GM12878 (cell line): ENCODE measurements around the gene TLL1. TPM values are rescaled to one million over a fixed set of nuclear protein-coding genes. Genes with fewer than 3 reads are reported as not detected.

ENCODE experiments used
- ATAC-seq: fragments of 200-7000 bp; cut with Tn5 transposase; 3 replicates; pipeline ENCODE4 v1.9.1; 2020; ENCODE audit warnings: mild to moderate bottlenecking, moderate library complexity
- BruUV-seq: library from RNA; stranded (reverse); fragments of 400-500 nt; replicated peaks from 2 replicates; lab custom pipeline; 2021; lab: Mats Ljungman, UMichigan
- CTCF ChIA-PET: fragments of 300-600 bp; sonication (Branson Sonifier 250); formaldehyde crosslinking; extraction: SDS; loops from one replicate; lab custom pipeline; 2021; ENCODE audit warnings: inconsistent platforms; lab: Yijun Ruan, JAX
- POLR2A ChIA-PET: fragments of 350-600 bp; formaldehyde crosslinking; extraction: SDS; loops from one replicate; lab custom pipeline; 2021; ENCODE audit warnings: inconsistent platforms; lab: Charles Lee
- RAD21 ChIA-PET: fragments of 300-600 bp; sonication (Branson Sonifier 250); formaldehyde crosslinking; loops from one replicate; lab custom pipeline; 2023; ENCODE audit warnings: antibody characterized with exemption; ENCODE audit not compliant: unreplicated experiment; lab: Charles Lee
- SMC1A ChIA-PET: fragments of 300-600 bp; sonication (Branson Sonifier 250); formaldehyde crosslinking; loops from one replicate; lab custom pipeline; 2023; ENCODE audit not compliant: unreplicated experiment, uncharacterized antibody; lab: Charles Lee
- DNase-seq: peaks from one replicate; pipeline ENCODE4 v3.0.0-alpha.2; 2011; ENCODE audit warnings: low read depth, low spot score
- FAIRE-seq: peaks from 3 replicates; lab custom pipeline; 2011; peaks lifted over from hg19 to GRCh38; lab: Jason Lieb, UNC
- H2AFZ ChIP-seq: 2 replicates; pipeline ENCODE4 v1.6.0; 2011; ENCODE audit warnings: low read depth, low read length, control low read depth; ENCODE audit not compliant: control insufficient read depth
- H3K27ac ChIP-seq: 2 replicates; pipeline ENCODE4 v1.5.1; 2011; ENCODE audit warnings: control low read depth; ENCODE audit not compliant: control insufficient read depth, insufficient read depth
- H3K27me3 ChIP-seq, 2 experiments: replicated peaks in 1 of 2; 2 replicates each; pipeline versions ENCODE4 v1.6.0 to v1.6.1; 2011; ENCODE audit warnings: low read length in 1 of 2; ENCODE audit not compliant: control insufficient read depth in 2 of 2, insufficient read depth in 2 of 2
- H3K36me3 ChIP-seq, 2 experiments: 2 replicates each; pipeline ENCODE4 v1.5.1; 2011; ENCODE audit warnings: low read length in 1 of 2; ENCODE audit not compliant: control insufficient read depth in 2 of 2, insufficient read depth in 2 of 2
- H3K4me1 ChIP-seq: 2 replicates; pipeline ENCODE4 v1.6.1; 2011; ENCODE audit warnings: mild to moderate bottlenecking, low read length, moderate library complexity, mixed read lengths; ENCODE audit not compliant: control insufficient read depth, insufficient read depth
- H3K4me2 ChIP-seq: 2 replicates; pipeline ENCODE4 v1.6.0; 2011; ENCODE audit warnings: control low read depth; ENCODE audit not compliant: control insufficient read depth, insufficient read depth
- H3K4me3 ChIP-seq: fragments of 200-600 bp; sonication (generic); 2 replicates; pipeline ENCODE4 v1.5.1; 2016
- H3K79me2 ChIP-seq: 2 replicates; pipeline ENCODE4 v1.6.0; 2011; ENCODE audit warnings: low read length; ENCODE audit not compliant: control insufficient read depth, insufficient read depth
- H3K9ac ChIP-seq: 2 replicates; pipeline ENCODE4 v1.8.0; 2011; ENCODE audit warnings: low read length, control low read depth, mixed read lengths; ENCODE audit not compliant: control insufficient read depth, insufficient read depth
- H3K9me3 ChIP-seq: replicated peaks from 3 replicates; pipeline ENCODE4 v1.5.1; 2011; ENCODE audit warnings: mild to moderate bottlenecking, low read length; ENCODE audit not compliant: control insufficient read depth, insufficient read depth
- H4K20me1 ChIP-seq: 2 replicates; pipeline ENCODE4 v1.6.0; 2011; ENCODE audit not compliant: control insufficient read depth, insufficient read depth
- BMI1 ChIP-seq: fragments of 450-650 bp; IDR thresholded peaks from 2 replicates; pipeline ENCODE4 v1.6.1; 2016; ENCODE audit warnings: mild to moderate bottlenecking, moderate library complexity, borderline replicate concordance
- DPF2 ChIP-seq: fragments of 450-650 bp; IDR thresholded peaks from 2 replicates; pipeline ENCODE4 v1.6.1; 2017; ENCODE audit warnings: mild to moderate bottlenecking
- E4F1 ChIP-seq: fragments of 450-650 bp; IDR thresholded peaks from 2 replicates; pipeline ENCODE4 v1.6.1; 2018; ENCODE audit warnings: borderline replicate concordance, mild to moderate bottlenecking; ENCODE audit not compliant: partially characterized antibody
- EED ChIP-seq: sonication (generic); IDR thresholded peaks from 2 replicates; pipeline ENCODE4 v1.6.1; 2016; ENCODE audit warnings: antibody characterized with exemption, low read depth
- ESRRA ChIP-seq: IDR thresholded peaks from 2 replicates; pipeline ENCODE4 v1.6.1; 2012; ENCODE audit warnings: mild to moderate bottlenecking, low read length, improper control_type of control experiment
- IRF3 ChIP-seq: fragments of 450-650 bp; IDR thresholded peaks from 2 replicates; pipeline ENCODE4 v1.6.1; 2014; ENCODE audit warnings: mild to moderate bottlenecking
- MTA2 ChIP-seq: fragments of 450-650 bp; IDR thresholded peaks from 2 replicates; pipeline ENCODE4 v1.6.1; 2016; ENCODE audit warnings: low read depth, mild to moderate bottlenecking, moderate library complexity
- MTA3 ChIP-seq: IDR thresholded peaks from 2 replicates; pipeline ENCODE4 v1.6.1; 2012; ENCODE audit warnings: low read length, inconsistent platforms, borderline replicate concordance
- NFYA ChIP-seq: IDR thresholded peaks from 2 replicates; pipeline ENCODE4 v1.6.1; 2011; ENCODE audit warnings: low read depth, mild to moderate bottlenecking, low read length, improper control_type of control experiment, borderline replicate concordance
- NRF1 ChIP-seq: conservative IDR thresholded peaks from 2 replicates; pipeline ENCODE4 v1.6.1; 2011; ENCODE audit warnings: mild to moderate bottlenecking, low read depth, low read length, improper control_type of control experiment
- PAX8 ChIP-seq: fragments of 450-650 bp; IDR thresholded peaks from 2 replicates; pipeline ENCODE4 v1.6.1; 2017; ENCODE audit warnings: mild to moderate bottlenecking, moderate library complexity
- RUNX3 ChIP-seq: IDR thresholded peaks from 2 replicates; pipeline ENCODE4 v1.6.1; 2012; ENCODE audit warnings: low read length, inconsistent platforms
- ZBED1 ChIP-seq: IDR thresholded peaks from 2 replicates; pipeline ENCODE4 v1.6.1; 2016; ENCODE audit warnings: borderline replicate concordance
- ZBTB4 ChIP-seq: fragments of 450-650 bp; formaldehyde crosslinking; IDR thresholded peaks from 2 replicates; pipeline ENCODE4 v1.4.0; 2022; ENCODE audit warnings: mild to moderate bottlenecking, moderate library complexity
- ZZZ3 ChIP-seq: IDR thresholded peaks from 2 replicates; pipeline ENCODE4 v1.6.1; 2011; ENCODE audit warnings: low read depth; ENCODE audit not compliant: control insufficient read depth, insufficient read length
- WGBS: methylation state at CpG from one replicate; pipeline ENCODE4 v1.1.6; 2016; ENCODE audit warnings: low lambda C conversion rate; ENCODE audit not compliant: insufficient replicate concordance, insufficient coverage; ENCODE audit errors: missing lambda C conversion rate; 5-methylcytosine and 5-hydroxymethylcytosine counted together
- in situ Hi-C: fragments of 300-500 bp; cut with MboI; formaldehyde crosslinking; loops from 9 replicates; pipeline ENCODE4 v1.14.3; 2018; ENCODE audit warnings: mixed read lengths
- intact Hi-C: fragments of 100-400 bp; cut with micrococcal nuclease; formaldehyde crosslinking; loops from one replicate; pipeline ENCODE4 v1.14.2; 2022; ENCODE audit not compliant: unreplicated experiment
- polyA plus RNA-seq, 11 experiments: library from polyadenylated mRNA; depleted of rRNA in 4 of 11; unstranded in 6 of 11; stranded (reverse) in 5 of 11; fragments of >200 nt; fragmentation: Nextera tagmentation in 4 of 11; fragmentation: Illumina TruSeq in 1 of 11; extraction: Ambion mirVana in 4 of 11; extraction: Trizol in 1 of 11; gene quantifications; 1 replicate in 1 of 11; 2 replicates in 10 of 11; pipeline versions ENCODE4 v1.2.1 to v1.2.3, GENCODE V29; 2011 to 2016; ENCODE audit warnings: inconsistent platforms in 2 of 11, missing spikeins in 2 of 11, low read depth in 1 of 11
- total RNA-seq, 4 experiments: library from RNA; depleted of rRNA in 3 of 4; stranded (reverse); fragments of >200 nt in 3 of 4; fragmentation: Illumina TruSeq in 1 of 4; extraction: Trizol in 1 of 4; gene quantifications; 2 replicates each; pipeline versions ENCODE4 v1.2.1 to v1.2.3, GENCODE V29; 2013 to 2021
- TF ChIP-seq, protein P1 (sequence below): fragments of 450-650 bp; conservative IDR thresholded peaks from 2 replicates; pipeline ENCODE4 v1.6.1; 2017; ENCODE audit warnings: mild to moderate bottlenecking, moderate library complexity

TLL1 gene
- total and polyA plus RNA-seq, 10 of the 15 experiments (the other 5 are each of a cell fraction or from before 2014, with no cell fraction given): 0.02 to 0.31 (median 0.05) TPM; not detected in 2

- no peak for TF ChIP-seq ZBTB4 (CRISPR knock-in tag)
- TF ChIP-seq ESRRA: no peak
- TF ChIP-seq RUNX3: no peak
- no peak for TF ChIP-seq NRF1
These were observed 80.1 kb downstream of the TLL1 start (continued) for GRCh38 chr4:165953181-165953580.

GRCh38 chr4:165963621-165964020 lies 90.6 kb downstream of the TLL1 start:
- intact Hi-C loops: no loop called here
- RAD21 ChIA-PET: no interaction called here
- TF ChIP-seq PAX8: no peak
- no peak for TF ChIP-seq MTA2
- TF ChIP-seq EED: no peak
- no peak for TF ChIP-seq ZZZ3
- no peak for TF ChIP-seq ZBED1
- TF ChIP-seq E4F1: no peak
- no peak for TF ChIP-seq NFYA
- TF ChIP-seq IRF3: no peak
- TF ChIP-seq DPF2: no peak
- TF ChIP-seq BMI1: no peak
- TF ChIP-seq MTA3: no peak
- TF ChIP-seq, protein P1, sequence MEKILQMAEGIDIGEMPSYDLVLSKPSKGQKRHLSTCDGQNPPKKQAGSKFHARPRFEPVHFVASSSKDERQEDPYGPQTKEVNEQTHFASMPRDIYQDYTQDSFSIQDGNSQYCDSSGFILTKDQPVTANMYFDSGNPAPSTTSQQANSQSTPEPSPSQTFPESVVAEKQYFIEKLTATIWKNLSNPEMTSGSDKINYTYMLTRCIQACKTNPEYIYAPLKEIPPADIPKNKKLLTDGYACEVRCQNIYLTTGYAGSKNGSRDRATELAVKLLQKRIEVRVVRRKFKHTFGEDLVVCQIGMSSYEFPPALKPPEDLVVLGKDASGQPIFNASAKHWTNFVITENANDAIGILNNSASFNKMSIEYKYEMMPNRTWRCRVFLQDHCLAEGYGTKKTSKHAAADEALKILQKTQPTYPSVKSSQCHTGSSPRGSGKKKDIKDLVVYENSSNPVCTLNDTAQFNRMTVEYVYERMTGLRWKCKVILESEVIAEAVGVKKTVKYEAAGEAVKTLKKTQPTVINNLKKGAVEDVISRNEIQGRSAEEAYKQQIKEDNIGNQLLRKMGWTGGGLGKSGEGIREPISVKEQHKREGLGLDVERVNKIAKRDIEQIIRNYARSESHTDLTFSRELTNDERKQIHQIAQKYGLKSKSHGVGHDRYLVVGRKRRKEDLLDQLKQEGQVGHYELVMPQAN: no peak

More at GRCh38 chr4:165963621-165964020, 90.6 kb downstream of the TLL1 start:
- 0% methylated on average over 2 of the region's 2 CpGs for WGBS
- DNase-seq (no peak), FAIRE-seq (no peak), ATAC-seq (no peak)
- no peaks in the 10 kb centered on the region for H3K9me3 ChIP-seq
- H3K4me3 ChIP-seq: no peak overlapping the region
- H4K20me1 ChIP-seq: no peaks in the 10 kb centered on the region
- POLR2A ChIA-PET: no interaction called here
- no peak overlapping the region for H3K27ac ChIP-seq
- no peak overlapping the region for H2AFZ ChIP-seq
- no peaks in the 10 kb centered on the region for H3K27me3 ChIP-seq
- H3K4me2 ChIP-seq: no peak overlapping the region
- no peaks in the 10 kb centered on the region for H3K79me2 ChIP-seq
- CTCF ChIA-PET: no interaction called here
- no peaks in the 10 kb centered on the region for H3K36me3 ChIP-seq
- in situ Hi-C loops: no loop called here
- SMC1A ChIA-PET: no interaction called here
- no peak overlapping the region for H3K9ac ChIP-seq
- H3K4me1 ChIP-seq: no peaks in the 10 kb centered on the region
- no TSS peak for BruUV-seq
